Spleen (tissue), 11 donors: ENCODE results near the gene MST1R. TPM values are rescaled to one million over a fixed set of nuclear protein-coding genes. Genes with fewer than 3 reads are reported as not detected.
A peak's percentile ranks its signal among the peaks of the same experiment; 100 is the strongest.
"Not testable (repeated sequence)": the region's sequence is repeated elsewhere in the genome, so short reads cannot be mapped to it uniquely, and the experiment has no call there.

Source experiments
- DNase-seq: peaks from one replicate; pipeline ENCODE4 v3.0.0-alpha.2; 2020
- H3K27ac ChIP-seq, 8 donors: fragments of 200-600 bp; sonication (generic) in 7 of 8; 1 replicate in 4 of 8; 2 replicates in 4 of 8; pipeline versions ENCODE4 v1.5.0 to v1.8.0; 2016 to 2021; ENCODE audit warnings: inconsistent platforms in 4 of 8, mild to moderate bottlenecking in 4 of 8, moderate library complexity in 1 of 8
- H3K27me3 ChIP-seq, 7 donors: fragments of 200-600 bp; sonication (generic) in 6 of 7; replicated peaks in 1 of 7; 1 replicate in 4 of 7; 2 replicates in 3 of 7; pipeline versions ENCODE4 v1.5.0 to v1.8.0; 2016 to 2021; ENCODE audit warnings: inconsistent platforms in 3 of 7, mild to moderate bottlenecking in 1 of 7
- H3K36me3 ChIP-seq, 6 donors: fragments of 200-600 bp; sonication (generic) in 5 of 6; 1 replicate in 4 of 6; 2 replicates in 2 of 6; pipeline versions ENCODE4 v1.5.0 to v1.8.0; 2016 to 2021; ENCODE audit warnings: inconsistent platforms in 2 of 6
- H3K4me1 ChIP-seq, 6 donors: fragments of 200-600 bp; sonication (generic) in 5 of 6; 1 replicate in 3 of 6; 2 replicates in 3 of 6; pipeline versions ENCODE4 v1.5.0 to v1.8.0; 2016 to 2021; ENCODE audit warnings: inconsistent platforms in 3 of 6
- H3K4me3 ChIP-seq, 8 donors: fragments of 200-600 bp; sonication (generic) in 7 of 8; 1 replicate in 4 of 8; 2 replicates in 4 of 8; pipeline versions ENCODE4 v1.5.0 to v1.8.0; 2016 to 2021; ENCODE audit warnings: inconsistent platforms in 4 of 8, mild to moderate bottlenecking in 4 of 8, moderate library complexity in 2 of 8
- H3K9me3 ChIP-seq, 8 donors: fragments of 200-600 bp; sonication (generic) in 7 of 8; 1 replicate in 4 of 8; 2 replicates in 4 of 8; pipeline versions ENCODE4 v1.5.0 to v1.8.0; 2016 to 2021; ENCODE audit warnings: inconsistent platforms in 4 of 8
- POLR2A ChIP-seq, 3 donors: fragments of 450-650 bp; IDR thresholded peaks; one replicate each; pipeline ENCODE4 v1.5.1; 2017; ENCODE audit warnings: antibody characterized with exemption in 3 of 3, mild to moderate bottlenecking in 1 of 3
- POLR2AphosphoS5 ChIP-seq, 3 donors: sonication (generic); formaldehyde crosslinking; IDR thresholded peaks; one replicate each; pipeline ENCODE4 v1.5.1; 2017; ENCODE audit warnings: antibody characterized with exemption in 3 of 3
- WGBS, 5 donors: extraction: QIAGEN DNeasy Blood & Tissue Kit in 3 of 5; methylation state at CpG; one replicate each; pipeline versions ENCODE4 v1.1.5 to v1.1.7; 2013 to 2018; 5-methylcytosine and 5-hydroxymethylcytosine counted together
- intact Hi-C: fragments of 100-400 bp; cut with DNase I; formaldehyde crosslinking; loops from one replicate; pipeline ENCODE4 v1.15.0; 2023; ENCODE audit warnings: low total_unique reads
- polyA plus RNA-seq, 3 donors: library from polyadenylated mRNA; stranded (reverse); fragments of 200-250 nt; gene quantifications; one replicate each; pipeline ENCODE4 v1.2.1, GENCODE V29; 2013
- total RNA-seq, 7 donors: library from RNA; depleted of rRNA in 3 of 7; stranded (reverse); fragments of >200 nt in 3 of 7; fragmentation: NEBNext Ultra II Directional in 4 of 7; extraction: Animal tissue kit (Norgen Biotek cat#: 25700) in 4 of 7; gene quantifications; one replicate each; pipeline versions ENCODE4 v1.1.0 to v1.2.1, GENCODE V29; 2016 to 2021
- TF ChIP-seq, protein P1 (sequence below), 11 experiments: fragments of 200-600 bp in 7 of 11; fragments of 450-650 bp in 4 of 11; sonication (generic) in 4 of 11; IDR thresholded peaks in 8 of 11; conservative IDR thresholded peaks in 3 of 11; 1 replicate in 7 of 11; 2 replicates in 4 of 11; pipeline versions ENCODE4 v1.4.0 to v1.8.0; 2016 to 2021; ENCODE audit warnings: antibody characterized with exemption in 11 of 11, inconsistent platforms in 4 of 11, mild to moderate bottlenecking in 1 of 11
- donor health status: healthy with polysubstance abuse.
- donor health status: DM: no; HTN: no; CAD: no; lungs with moderate emphysema.
- donor health status: DM: no; HTN: no; CAD: no.
- donor health status: Bipolar disorder and iron deficiency.
- donor health status: healthy.
- donor health status: DM: no; HTN: no; CAD: no.
- donor health status: DM: yes; HTN: yes; CAD: no.

The MST1R gene
- total and polyA plus RNA-seq, 10 donors = 1.1 to 7.7 (median 3.0) TPM

DNA sequence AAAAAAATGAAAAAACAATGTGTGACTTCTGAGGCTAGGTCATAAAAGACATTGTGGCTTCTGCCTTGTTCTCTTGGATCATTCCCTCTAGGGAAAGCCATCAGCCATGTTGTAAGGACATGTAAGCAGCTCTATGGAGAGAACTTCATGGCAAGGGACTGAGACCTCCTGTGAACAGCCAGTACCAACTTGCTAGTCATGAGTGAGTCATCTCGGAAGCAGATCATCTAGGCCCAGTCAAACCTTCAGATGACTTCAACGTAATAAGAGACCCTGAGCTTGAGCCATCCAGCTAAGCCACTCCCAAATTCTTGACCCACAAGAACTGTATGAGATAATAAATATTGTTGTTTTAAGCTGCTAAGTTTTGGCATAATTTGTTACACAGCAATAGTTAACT is 21.0 kb upstream of the MST1R start:
- TF ChIP-seq POLR2A (IDR thresholded peaks at IDR 0.05) (no peak), POLR2AphosphoS5 (IDR thresholded peaks at IDR 0.05) (no peak)
- TF ChIP-seq, protein P1, sequence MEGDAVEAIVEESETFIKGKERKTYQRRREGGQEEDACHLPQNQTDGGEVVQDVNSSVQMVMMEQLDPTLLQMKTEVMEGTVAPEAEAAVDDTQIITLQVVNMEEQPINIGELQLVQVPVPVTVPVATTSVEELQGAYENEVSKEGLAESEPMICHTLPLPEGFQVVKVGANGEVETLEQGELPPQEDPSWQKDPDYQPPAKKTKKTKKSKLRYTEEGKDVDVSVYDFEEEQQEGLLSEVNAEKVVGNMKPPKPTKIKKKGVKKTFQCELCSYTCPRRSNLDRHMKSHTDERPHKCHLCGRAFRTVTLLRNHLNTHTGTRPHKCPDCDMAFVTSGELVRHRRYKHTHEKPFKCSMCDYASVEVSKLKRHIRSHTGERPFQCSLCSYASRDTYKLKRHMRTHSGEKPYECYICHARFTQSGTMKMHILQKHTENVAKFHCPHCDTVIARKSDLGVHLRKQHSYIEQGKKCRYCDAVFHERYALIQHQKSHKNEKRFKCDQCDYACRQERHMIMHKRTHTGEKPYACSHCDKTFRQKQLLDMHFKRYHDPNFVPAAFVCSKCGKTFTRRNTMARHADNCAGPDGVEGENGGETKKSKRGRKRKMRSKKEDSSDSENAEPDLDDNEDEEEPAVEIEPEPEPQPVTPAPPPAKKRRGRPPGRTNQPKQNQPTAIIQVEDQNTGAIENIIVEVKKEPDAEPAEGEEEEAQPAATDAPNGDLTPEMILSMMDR (IDR thresholded peaks at IDR 0.05 in 8 of 11, conservative IDR thresholded peaks at IDR 0.05 in 3 of 11) = no peak
- DNase-seq = no peak
- Histone ChIP-seq H3K4me1 (peaks cover 5 to 21% (median 14%) of the 10 kb centered on the region in 6 donors), H3K4me3 (no peak overlapping the region), H3K27ac (no peak overlapping the region), H3K9me3 (no peaks in the 10 kb centered on the region), H3K27me3 (no peaks in the 10 kb centered on the region), H3K36me3 (peaks cover 0 to 7% (median 0%) of the 10 kb centered on the region in 6 donors)
- intact Hi-C loops = no loop called here
- 86 to 94% (median 89%) methylated on average over 2 of the region's 2 CpGs for WGBS, 5 donors

DNA sequence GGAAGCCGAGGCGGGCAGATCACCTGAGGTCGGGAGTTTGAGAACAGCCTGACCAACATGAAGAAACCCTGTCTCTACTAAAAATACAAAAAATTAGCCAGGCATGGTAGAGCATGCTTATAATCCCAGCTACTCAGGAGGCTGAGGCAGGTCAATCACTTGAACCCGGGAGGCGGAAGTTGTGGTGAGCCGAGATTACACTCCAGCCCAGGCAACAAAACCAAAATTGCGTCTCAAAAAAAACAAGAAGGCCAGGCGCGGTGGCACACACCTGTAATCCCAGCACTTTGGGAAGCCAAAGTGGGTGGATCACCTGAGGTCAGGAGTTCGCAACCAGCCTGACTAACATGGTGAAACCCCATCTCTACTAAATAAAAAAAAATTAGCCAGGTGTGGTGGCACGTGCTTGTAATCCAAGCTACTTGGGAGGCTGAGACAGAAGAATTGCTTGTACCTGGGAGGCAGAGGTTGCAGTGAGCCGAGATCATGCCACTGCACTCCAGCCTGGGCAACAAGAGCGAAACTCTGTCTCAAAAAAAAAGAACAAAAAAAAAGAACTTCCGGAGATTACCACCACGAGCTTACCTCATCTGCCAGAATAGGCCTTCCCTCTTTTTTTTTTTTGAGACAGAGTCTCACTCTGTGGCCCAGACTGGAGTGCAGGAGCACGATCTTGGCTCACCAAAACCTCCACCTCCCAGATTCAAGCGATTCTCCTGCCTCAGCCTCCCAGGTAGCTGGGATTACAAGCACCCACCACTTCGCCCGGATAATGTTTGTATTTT is 14.3 kb upstream of the MST1R start:
- H3K36me3 ChIP-seq, intact Hi-C loops, H3K27me3 ChIP-seq, DNase-seq, H3K9me3 ChIP-seq, H3K4me3 ChIP-seq: not testable (repeated sequence)
- peaks cover 0 to 15% (median 0%) of the 10 kb centered on the region in 6 donors for H3K4me1 ChIP-seq
- WGBS, 5 donors = 71 to 90% (median 85%) methylated on average over 19 of the region's 19 CpGs
- H3K27ac ChIP-seq = peak overlapping the region in 5 of 8 donors; percentile 15 to 71 (median 45)

DNA sequence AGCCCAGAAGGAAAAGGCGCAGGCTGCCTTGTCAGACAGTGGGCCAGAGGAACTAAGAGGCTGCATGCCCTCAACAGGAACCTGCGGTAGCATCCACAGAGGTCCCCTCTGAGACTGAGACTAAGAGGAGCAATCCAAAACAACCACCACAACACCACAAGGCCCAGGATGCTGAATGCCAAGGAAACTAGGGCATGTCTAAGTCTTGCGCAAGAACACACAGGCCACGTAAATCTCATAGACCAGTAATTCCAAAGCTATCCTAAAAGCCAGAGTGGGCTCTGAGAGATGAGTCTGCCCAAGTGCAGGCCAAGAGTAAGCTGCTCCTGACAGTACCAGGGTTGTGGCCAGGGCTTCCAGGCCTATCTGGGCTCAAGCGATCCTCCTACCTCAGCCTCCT is 13.0 kb upstream of the MST1R start:
- Histone ChIP-seq H3K4me1 (peaks cover 0 to 15% (median 0%) of the 10 kb centered on the region in 6 donors), H3K27ac (no peak overlapping the region), H3K9me3 (no peaks in the 10 kb centered on the region), H3K36me3 (peaks cover 0 to 18% (median 6%) of the 10 kb centered on the region in 6 donors), H3K4me3 (no peak overlapping the region), H3K27me3 (no peaks in the 10 kb centered on the region)
- DNase-seq = no peak
- TF ChIP-seq POLR2AphosphoS5 (IDR thresholded peaks at IDR 0.05) (no peak), POLR2A (IDR thresholded peaks at IDR 0.05) (no peak)
- TF ChIP-seq, protein P1 (IDR thresholded peaks at IDR 0.05 in 8 of 11, conservative IDR thresholded peaks at IDR 0.05 in 3 of 11) = no peak
- intact Hi-C loops = no loop called here
- WGBS, 5 donors = 87 to 90% (median 88%) methylated on average over 5 of the region's 5 CpGs

DNA sequence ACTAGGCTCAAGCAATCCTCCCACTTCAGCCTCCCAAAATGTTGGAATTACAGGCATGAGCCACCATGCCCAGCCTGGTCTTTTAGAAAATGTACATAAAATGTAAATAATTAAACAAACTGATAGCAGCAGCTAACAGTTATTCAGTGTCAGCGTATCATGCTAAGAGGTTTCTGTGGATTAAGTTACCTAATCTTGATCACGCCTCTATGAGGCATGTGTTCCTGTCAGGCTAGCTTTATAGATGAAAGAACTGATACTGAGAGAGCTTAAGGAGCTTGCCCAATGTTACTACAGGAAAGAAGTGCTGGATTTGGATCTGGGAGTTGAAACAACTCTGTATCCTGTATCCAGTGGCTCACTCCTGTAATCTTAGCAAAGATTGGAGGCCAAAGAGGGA is 11.2 kb upstream of the MST1R start:
- Histone ChIP-seq H3K4me3 (no peak overlapping the region), H3K36me3 (peaks cover 0 to 36% (median 23%) of the 10 kb centered on the region in 6 donors), H3K9me3 (no peaks in the 10 kb centered on the region), H3K27me3 (no peaks in the 10 kb centered on the region), H3K27ac (no peak overlapping the region), H3K4me1 (peaks cover 0 to 15% (median 0%) of the 10 kb centered on the region in 6 donors)
- intact Hi-C loops = no loop called here
- TF ChIP-seq POLR2A (IDR thresholded peaks at IDR 0.05) (no peak), POLR2AphosphoS5 (IDR thresholded peaks at IDR 0.05) (no peak)
- TF ChIP-seq, protein P1 (IDR thresholded peaks at IDR 0.05 in 8 of 11, conservative IDR thresholded peaks at IDR 0.05 in 3 of 11) = no peak
- 63 to 88% (median 84%) methylated on average over 2 of the region's 2 CpGs for WGBS, 5 donors
- DNase-seq = no peak
